Activated effector memory CD4-positive, alpha-beta T cell treated with anti-CD3 and anti-CD28 coated beads, Interleukin-2, amount 50 U/mL, for 16 hours (primary cell): ENCODE measurements around the gene PDK3.

Source experiments
- DNase-seq: peaks from one replicate; pipeline ENCODE4 v3.0.0-alpha.2; 2020

PDK3 gene

DNA sequence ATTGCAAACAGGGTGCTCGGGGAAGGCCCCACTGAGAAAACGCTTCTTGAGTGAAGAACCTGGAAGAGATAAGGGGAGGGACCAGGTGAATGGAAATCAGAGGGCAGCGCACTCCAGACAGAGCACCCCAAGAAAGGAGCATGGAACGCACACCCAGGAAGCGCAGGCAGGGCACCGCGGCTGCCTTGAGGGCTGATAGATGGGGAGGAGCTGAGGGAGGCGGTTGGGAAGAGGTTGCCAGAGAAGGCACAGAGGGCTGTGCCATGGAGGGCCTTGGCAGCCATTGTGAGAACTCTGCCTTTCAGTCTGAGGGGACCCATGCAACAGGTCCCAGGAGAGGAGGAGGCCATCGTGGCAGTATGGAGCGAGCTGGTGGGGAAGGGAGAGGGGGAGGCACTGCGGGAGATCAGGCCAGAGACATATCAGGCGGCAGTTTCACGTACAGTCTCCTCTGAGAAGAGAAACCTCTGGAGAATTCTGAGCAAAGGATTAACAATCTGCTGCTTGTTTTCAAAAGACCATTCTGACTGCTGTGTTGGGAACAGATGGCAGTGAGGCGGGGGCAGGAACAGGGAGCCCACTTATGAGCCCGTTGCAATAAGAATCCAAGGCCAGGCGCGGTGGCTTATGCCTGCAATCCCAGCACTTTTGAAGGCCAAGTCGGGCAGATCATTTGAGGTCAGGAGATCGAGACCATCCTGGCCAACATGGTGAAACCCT lies 98.4 kb downstream of the PDK3 start:
- no peak for DNase-seq

DNA sequence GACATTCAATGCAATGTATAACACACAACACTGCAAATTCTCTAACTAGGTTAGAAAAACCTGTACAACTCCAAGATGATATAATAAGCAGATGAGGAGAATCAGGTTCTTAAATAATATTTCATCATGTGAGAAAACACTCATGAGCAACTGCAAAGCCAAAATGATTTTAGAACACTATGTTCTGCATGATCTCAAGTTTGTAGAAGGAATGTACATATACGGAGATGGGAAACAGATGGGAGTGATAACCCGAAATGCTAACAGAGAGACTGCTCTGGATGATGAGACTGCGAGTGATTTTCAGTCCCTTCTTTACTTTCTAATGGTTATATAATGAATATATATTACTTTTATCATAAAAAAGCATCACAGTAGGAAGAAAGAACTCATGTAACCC lies 101.2 kb downstream of the PDK3 start:
- no peak for DNase-seq

DNA sequence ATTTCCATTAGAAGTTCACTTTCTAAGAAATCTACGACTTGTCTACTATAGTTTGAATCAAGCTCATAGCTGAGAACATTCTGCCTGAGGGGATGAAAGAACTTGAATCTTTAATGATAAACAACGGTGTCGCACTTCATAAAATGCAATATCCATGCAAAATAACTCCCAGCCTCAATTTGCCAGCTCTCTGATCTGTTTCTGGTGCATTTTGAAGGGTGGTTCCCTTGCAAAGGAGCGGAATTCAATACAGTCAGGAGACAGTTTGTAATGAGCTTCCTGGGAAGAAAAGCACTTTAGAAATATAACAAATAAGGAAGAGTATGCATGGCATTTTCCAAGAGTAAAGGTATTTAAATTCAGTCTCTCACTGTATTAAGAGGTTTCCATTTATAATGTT lies 102.1 kb downstream of the PDK3 start:
- no peak for DNase-seq

DNA sequence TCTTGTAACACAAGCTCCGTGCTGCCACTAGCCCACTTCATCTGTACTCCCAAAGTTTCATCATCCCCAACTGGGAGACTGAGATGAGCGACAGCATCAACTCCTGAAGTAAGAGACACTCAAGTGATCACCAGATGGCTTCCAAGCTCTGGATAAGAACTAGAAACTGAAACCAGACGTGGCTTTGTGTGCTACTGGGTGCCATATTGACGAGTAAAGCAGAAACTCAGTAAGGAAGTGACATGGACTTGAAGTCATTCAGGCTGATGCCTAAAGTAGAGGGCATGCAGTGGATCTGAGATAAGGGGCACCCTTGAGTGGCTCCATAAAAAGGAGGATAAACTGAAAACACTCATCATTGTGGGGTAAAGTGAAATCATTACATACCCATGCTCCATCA lies 109.7 kb downstream of the PDK3 start:
- DNase-seq: no peak

DNA sequence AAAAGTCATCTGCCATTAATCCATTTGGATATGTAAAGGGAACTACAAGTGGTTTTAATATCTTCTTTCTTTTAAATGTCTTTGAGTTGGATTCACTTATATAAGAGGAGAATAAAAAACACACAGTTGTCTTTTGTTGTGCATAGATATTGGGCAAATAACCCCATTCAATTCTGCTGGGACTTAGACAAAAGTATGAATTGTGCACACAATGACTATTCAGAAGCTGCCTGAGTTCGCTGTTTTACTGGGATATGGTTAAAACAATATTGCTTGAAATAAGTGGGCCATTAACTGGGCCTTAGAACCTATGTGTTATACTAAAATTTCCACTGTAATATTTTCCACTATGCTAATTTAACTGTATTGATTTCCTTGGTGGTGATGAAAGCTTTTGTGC lies 110.4 kb downstream of the PDK3 start:
- DNase-seq: no peak

DNA sequence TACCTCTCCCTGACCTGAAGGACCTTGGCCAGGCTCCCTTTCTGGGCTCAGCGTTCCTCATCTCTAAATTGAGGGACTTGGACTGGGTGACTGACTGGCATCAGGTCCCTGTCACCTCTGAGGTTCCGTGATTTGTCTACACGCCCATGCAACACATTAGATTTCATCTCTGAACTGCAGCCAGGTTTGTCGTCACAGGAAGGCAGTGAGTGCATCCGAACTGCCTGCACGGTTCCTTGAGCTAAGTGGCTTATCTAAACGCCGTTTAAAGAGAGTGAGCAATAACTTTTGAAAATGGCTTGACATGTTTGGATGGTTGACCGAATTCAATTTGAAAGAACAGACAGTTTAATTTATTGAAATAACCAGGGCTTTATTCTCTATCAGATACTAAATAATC lies 112.0 kb downstream of the PDK3 start:
- DNase-seq: no peak
